ENCODE measurements around the gene CTNNA3. TPM values are rescaled to one million over a fixed set of nuclear protein-coding genes. Genes with fewer than 3 reads are reported as not detected.

CTNNA3 gene
- total RNA-seq, 1 experiment from 2014 or later, result 0.20 TPM

GRCh38 chr10:67284589-67284988 lies 411.4 kb downstream of the CTNNA3 start:
- Histone ChIP-seq H3K4me1 (peaks cover 46% of the 10 kb centered on the region), H3K9me3 (peaks cover 40% of the 10 kb centered on the region), H3K36me3 (ENCODE audit: control insufficient read depth, insufficient read depth, low read length) (no peaks in the 10 kb centered on the region), H3K4me3 (ENCODE audit: low read depth, low read length) (no peak overlapping the region), H3K27me3 (replicated peaks; ENCODE audit: control insufficient read depth, insufficient read depth, low read length) (no peaks in the 10 kb centered on the region)
- H3K36me3 Mint-ChIP-seq (ENCODE audit: insufficient read depth, unreplicated experiment), result peaks cover 21% of the 10 kb centered on the region
- no peak overlapping the region for H3K27ac Mint-ChIP-seq (ENCODE audit: unreplicated experiment)
- TF ChIP-seq CTCF (IDR thresholded peaks at IDR 0.05; ENCODE audit: insufficient read depth in 1 of 2, low read depth in 1 of 2, low read length in 1 of 2, severe bottlenecking in 1 of 2, unreplicated experiment in 1 of 2), result peak in 1 of 2 experiments; percentile 21
- no peaks in the 10 kb centered on the region for H3K27me3 Mint-ChIP-seq (ENCODE audit: insufficient read depth, unreplicated experiment)
- no TSS peak for BruUV-seq (replicated peaks)
- ChIA-PET POLR2A (no interaction called here), CTCF (interaction anchor here (1.0 to 1.1 kb wide), 2 partner anchors 25 to 59 kb away, joined by 3 to 4 read pairs; no protein-coding TSS in a partner anchor)
- DNase-seq, result no peak
- no peak overlapping the region for H3K4me3 Mint-ChIP-seq (ENCODE audit: unreplicated experiment)
- H3K4me1 Mint-ChIP-seq (ENCODE audit: low read depth, unreplicated experiment), result peaks cover 36% of the 10 kb centered on the region
- intact Hi-C loops (cut with micrococcal nuclease; ENCODE audit: unreplicated experiment), result loop anchor here (5.0 kb wide), 1 partner anchor 42 kb away; no protein-coding TSS in a partner anchor
- peaks cover 46% of the 10 kb centered on the region for H3K9me3 Mint-ChIP-seq (ENCODE audit: unreplicated experiment)

- Histone ChIP-seq H3K4me1 (peaks cover 64% of the 10 kb centered on the region), H3K9me3 (peaks cover 50% of the 10 kb centered on the region), H3K27me3 (replicated peaks; ENCODE audit: control insufficient read depth, insufficient read depth, low read length) (no peaks in the 10 kb centered on the region), H3K4me3 (ENCODE audit: low read depth, low read length) (no peak overlapping the region), H3K36me3 (ENCODE audit: control insufficient read depth, insufficient read depth, low read length) (no peaks in the 10 kb centered on the region)
- Mint-ChIP-seq H3K4me1 (ENCODE audit: low read depth, unreplicated experiment) (peaks cover 54% of the 10 kb centered on the region), H3K27ac (ENCODE audit: unreplicated experiment) (peak overlapping the region; percentile 98), H3K9me3 (ENCODE audit: unreplicated experiment) (peaks cover 46% of the 10 kb centered on the region), H3K4me3 (ENCODE audit: unreplicated experiment) (peak overlapping the region; percentile 57), H3K27me3 (ENCODE audit: insufficient read depth, unreplicated experiment) (no peaks in the 10 kb centered on the region), H3K36me3 (ENCODE audit: insufficient read depth, unreplicated experiment) (peaks cover 27% of the 10 kb centered on the region)
- ChIA-PET CTCF (no interaction called here), POLR2A (interaction anchor here (1.0 kb wide), 1 partner anchor 24 kb away, joined by 4 read pairs; no protein-coding TSS in a partner anchor)
- no peak for TF ChIP-seq CTCF (IDR thresholded peaks at IDR 0.05; ENCODE audit: insufficient read depth in 1 of 2, low read depth in 1 of 2, low read length in 1 of 2, severe bottlenecking in 1 of 2, unreplicated experiment in 1 of 2)
- intact Hi-C loops (cut with micrococcal nuclease; ENCODE audit: unreplicated experiment), result loop anchor here (1.0 to 5.0 kb wide), 5 partner anchors 23 to 217 kb away; no protein-coding TSS in a partner anchor
- DNase-seq, result peak; percentile 91 to 93
- no TSS peak for BruUV-seq (replicated peaks)
Measured at GRCh38 chr10:67282871-67283270, 413.1 kb downstream of the CTNNA3 start.

- no peak for DNase-seq
- Mint-ChIP-seq H3K27me3 (ENCODE audit: insufficient read depth, unreplicated experiment) (no peaks in the 10 kb centered on the region), H3K9me3 (ENCODE audit: unreplicated experiment) (peaks cover 55% of the 10 kb centered on the region), H3K27ac (ENCODE audit: unreplicated experiment) (peak overlapping the region; percentile 50), H3K4me3 (ENCODE audit: unreplicated experiment) (no peak overlapping the region), H3K4me1 (ENCODE audit: low read depth, unreplicated experiment) (peaks cover 64% of the 10 kb centered on the region), H3K36me3 (ENCODE audit: insufficient read depth, unreplicated experiment) (peaks cover 27% of the 10 kb centered on the region)
- H3K4me1 ChIP-seq, result peaks cover 73% of the 10 kb centered on the region
- intact Hi-C loops (cut with micrococcal nuclease; ENCODE audit: unreplicated experiment), result loop anchor here (5.0 kb wide), 1 partner anchor 38 kb away; no protein-coding TSS in a partner anchor
- H3K9me3 ChIP-seq, result peaks cover 51% of the 10 kb centered on the region
- ChIA-PET CTCF (no interaction called here), POLR2A (no interaction called here)
- H3K27me3 ChIP-seq (replicated peaks; ENCODE audit: control insufficient read depth, insufficient read depth, low read length), result no peaks in the 10 kb centered on the region
- H3K4me3 ChIP-seq (ENCODE audit: low read depth, low read length), result no peak overlapping the region
- no TSS peak for BruUV-seq (replicated peaks)
- no peaks in the 10 kb centered on the region for H3K36me3 ChIP-seq (ENCODE audit: control insufficient read depth, insufficient read depth, low read length)
- no peak for TF ChIP-seq CTCF (IDR thresholded peaks at IDR 0.05; ENCODE audit: insufficient read depth in 1 of 2, low read depth in 1 of 2, low read length in 1 of 2, severe bottlenecking in 1 of 2, unreplicated experiment in 1 of 2)
Measured at GRCh38 chr10:67280405-67280804, 415.6 kb downstream of the CTNNA3 start.

All from Caco-2 (cell line).